Mesothelial cell of epicardium (in vitro differentiated cells): ENCODE measurements around the gene HSPA1B. TPM values are rescaled to one million over a fixed set of nuclear protein-coding genes. Genes with fewer than 3 reads are reported as not detected.

Experiments
- DNase-seq, 2 experiments: peaks; one replicate each; pipeline ENCODE4 v3.0.0; 2021; ENCODE audit warnings: low spot score in 2 of 2; ENCODE audit not compliant: unreplicated experiment in 2 of 2
- H3K27ac Mint-ChIP-seq: 2 replicates; pipeline ENCODE4 v1.8.0; 2021; ENCODE audit warnings: mixed read lengths
- H3K27me3 Mint-ChIP-seq: 2 replicates; pipeline ENCODE4 v1.8.0; 2021; ENCODE audit warnings: low read depth, mixed read lengths
- H3K36me3 Mint-ChIP-seq: 2 replicates; pipeline ENCODE4 v1.8.0; 2021; ENCODE audit warnings: mixed read lengths
- H3K4me1 Mint-ChIP-seq: 2 replicates; pipeline ENCODE4 v1.8.0; 2021; ENCODE audit warnings: mixed read lengths
- H3K4me3 Mint-ChIP-seq: 2 replicates; pipeline ENCODE4 v1.8.0; 2021; ENCODE audit warnings: mild to moderate bottlenecking, moderate library complexity, mixed read lengths
- H3K9me3 Mint-ChIP-seq: 2 replicates; pipeline ENCODE4 v1.8.0; 2021; ENCODE audit warnings: mixed read lengths
- CTCF ChIP-seq: fragments of 200-600 bp; sonication (generic); IDR thresholded peaks from one replicate; pipeline ENCODE4 v1.5.0; 2021; ENCODE audit warnings: antibody characterized with exemption; ENCODE audit not compliant: unreplicated experiment
- total RNA-seq: library from RNA; stranded (reverse); gene quantifications from 3 replicates; pipeline ENCODE4 v1.2.1, GENCODE V29; 2021

The HSPA1B gene
- total RNA-seq, 1 donor from 2014 or later, result 105 TPM

DNA sequence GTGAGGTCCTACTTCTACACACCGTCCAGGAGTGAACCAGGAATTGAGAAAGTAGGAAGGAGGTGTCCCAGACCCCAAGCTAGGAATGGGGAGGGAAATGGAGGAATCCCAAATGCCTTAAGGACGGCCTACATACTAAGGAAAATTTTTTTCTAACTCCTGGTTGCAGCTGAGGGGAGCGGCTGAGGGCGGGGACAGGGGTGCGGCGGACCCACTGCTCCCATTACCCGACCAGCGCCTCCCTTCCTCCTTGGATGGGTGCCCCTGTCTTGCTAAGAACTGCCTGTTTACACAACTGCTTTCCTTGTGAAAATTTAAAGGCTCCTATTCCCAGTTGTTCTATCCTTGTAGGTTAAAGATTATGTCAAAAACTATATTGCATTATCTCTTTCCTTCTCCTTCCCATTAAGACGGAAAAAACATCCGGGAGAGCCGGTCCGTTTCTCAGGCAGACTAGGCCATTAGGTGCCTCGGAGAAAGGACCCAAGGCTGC lies 699 bp upstream of the HSPA1B start:
- Mint-ChIP-seq H3K4me1 (peaks cover 59% of the 10 kb centered on the region), H3K9me3 (no peaks in the 10 kb centered on the region), H3K27ac (peak overlapping the region; percentile 97), H3K36me3 (no peaks in the 10 kb centered on the region), H3K4me3 (peak overlapping the region; percentile 87), H3K27me3 (no peaks in the 10 kb centered on the region)
- peak in 1 of 2 experiments; percentile 62 for DNase-seq
- no peak for TF ChIP-seq CTCF

GRCh38 chr6:31829633-31830283 lies 2.2 kb downstream of the HSPA1B start:
- peak; percentile 60 for TF ChIP-seq CTCF
- Mint-ChIP-seq H3K4me1 (peaks cover 40% of the 10 kb centered on the region), H3K27me3 (no peaks in the 10 kb centered on the region), H3K4me3 (peak overlapping the region; percentile 83), H3K27ac (peak overlapping the region; percentile 96), H3K36me3 (no peaks in the 10 kb centered on the region), H3K9me3 (no peaks in the 10 kb centered on the region)
- DNase-seq, result no peak

GRCh38 chr6:31830886-31831335 lies 3.4 kb downstream of the HSPA1B start:
- no peaks in the 10 kb centered on the region for H3K36me3 Mint-ChIP-seq
- peaks cover 31% of the 10 kb centered on the region for H3K4me1 Mint-ChIP-seq
- H3K27me3 Mint-ChIP-seq, result no peaks in the 10 kb centered on the region
- TF ChIP-seq CTCF, result no peak
- peak overlapping the region; percentile 83 for H3K4me3 Mint-ChIP-seq
- no peaks in the 10 kb centered on the region for H3K9me3 Mint-ChIP-seq
- DNase-seq, result no peak
- peak overlapping the region; percentile 96 for H3K27ac Mint-ChIP-seq

GRCh38 chr6:31831350-31832215 lies 4.0 kb downstream of the HSPA1B start:
- no peak for TF ChIP-seq CTCF
- H3K27ac Mint-ChIP-seq, result peak overlapping the region; percentile 96
- peaks cover 32% of the 10 kb centered on the region for H3K4me1 Mint-ChIP-seq
- DNase-seq, result no peak
- H3K27me3 Mint-ChIP-seq, result no peaks in the 10 kb centered on the region
- H3K9me3 Mint-ChIP-seq, result no peaks in the 10 kb centered on the region
- no peaks in the 10 kb centered on the region for H3K36me3 Mint-ChIP-seq
- H3K4me3 Mint-ChIP-seq, result peak overlapping the region; percentile 83

DNA sequence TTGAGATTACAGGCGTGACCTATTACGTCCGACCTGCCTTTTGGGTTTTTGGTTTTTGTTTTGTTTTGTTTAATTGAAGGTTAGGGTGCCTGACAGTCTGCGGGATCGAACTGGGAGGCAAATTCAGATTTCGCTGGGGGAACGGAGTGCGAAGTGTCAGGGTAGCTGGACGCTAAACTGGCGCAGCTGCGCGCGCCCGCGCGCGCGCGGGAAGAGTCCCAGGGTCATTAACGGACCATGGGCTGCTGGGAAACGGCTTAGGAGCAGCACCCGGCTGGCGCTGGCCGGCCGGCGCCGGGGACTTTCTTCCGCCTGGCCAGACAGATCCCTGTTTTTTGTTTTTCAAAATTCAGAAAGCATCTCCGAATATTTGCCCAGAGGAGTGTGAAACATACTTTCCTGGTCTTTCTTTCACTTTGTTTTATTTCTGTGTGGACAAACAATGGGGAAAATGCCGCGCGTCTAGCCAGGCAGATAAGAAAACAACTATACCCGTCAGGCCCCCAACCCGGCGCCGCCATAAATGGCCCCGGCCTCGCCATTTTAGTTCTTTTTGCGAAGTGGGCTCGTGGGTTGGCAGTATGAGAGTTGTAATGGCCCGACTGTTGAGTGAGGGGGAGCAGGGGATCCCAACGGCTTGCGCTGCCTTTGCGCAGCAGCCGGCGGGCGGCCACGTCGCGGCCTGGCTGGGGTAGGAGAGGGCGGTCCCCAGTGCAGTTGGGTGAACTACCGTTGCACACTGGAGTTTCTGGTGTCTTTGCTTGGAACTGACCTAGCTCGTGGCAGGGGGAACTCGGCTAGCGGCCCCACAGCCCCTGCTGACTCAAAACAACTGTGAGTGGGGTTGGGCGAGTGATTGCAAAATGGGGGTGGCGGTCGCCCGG lies 7.1 kb downstream of the HSPA1B start:
- Mint-ChIP-seq H3K36me3 (peaks cover 17% of the 10 kb centered on the region), H3K27me3 (no peaks in the 10 kb centered on the region), H3K27ac (peak overlapping the region; percentile 99), H3K4me3 (peak overlapping the region; percentile 98), H3K4me1 (peaks cover 40% of the 10 kb centered on the region), H3K9me3 (no peaks in the 10 kb centered on the region)
- peak; percentile 49 to 78 for DNase-seq
- TF ChIP-seq CTCF, result no peak
